A673 (cell line): ENCODE data around the gene KCNK15. TPM values are rescaled to one million over a fixed set of nuclear protein-coding genes. Genes with fewer than 3 reads are reported as not detected.

Experiments used
- BruUV-seq: library from RNA; stranded (reverse); fragments of 400-500 nt; replicated peaks from 2 replicates; lab custom pipeline; 2021; lab: Mats Ljungman, UMichigan
- CTCF ChIA-PET: fragments of 300-600 bp; sonication (Branson Sonifier 250); formaldehyde crosslinking; loops from one replicate; lab custom pipeline; 2022; ENCODE audit warnings: antibody characterized with exemption; lab: Charles Lee
- POLR2A ChIA-PET: fragments of 300-600 bp; sonication (Branson Sonifier 250); formaldehyde crosslinking; loops from one replicate; lab custom pipeline; 2022; ENCODE audit warnings: antibody characterized with exemption; ENCODE audit not compliant: low non-redundant PET; lab: Charles Lee
- DNase-seq: peaks from one replicate; pipeline ENCODE4 v3.0.0-alpha.2; 2015; ENCODE audit warnings: low spot score
- H3K27ac ChIP-seq: fragments of 200-600 bp; sonication (generic); 2 replicates; pipeline ENCODE4 v1.5.1; 2016; ENCODE audit warnings: mixed run types, low read depth, mild to moderate bottlenecking, mixed read lengths, antibody characterized with exemption, low read length; ENCODE audit not compliant: poor library complexity, severe bottlenecking
- H3K27me3 ChIP-seq: fragments of 200-600 bp; sonication (generic); replicated peaks from 2 replicates; pipeline ENCODE4 v1.6.1; 2017; ENCODE audit warnings: mixed run types, low read depth, mild to moderate bottlenecking, mixed read lengths, antibody characterized with exemption, low read length; ENCODE audit not compliant: insufficient read depth, poor library complexity
- H3K36me3 ChIP-seq: fragments of 200-600 bp; sonication (generic); 2 replicates; pipeline ENCODE4 v1.6.1; 2016; ENCODE audit warnings: mixed run types, mild to moderate bottlenecking, mixed read lengths, antibody characterized with exemption, low read length; ENCODE audit not compliant: insufficient read depth, poor library complexity, severe bottlenecking
- H3K4me1 ChIP-seq: fragments of 200-600 bp; sonication (generic); 2 replicates; pipeline ENCODE4 v1.6.1; 2017; ENCODE audit warnings: mixed run types, mild to moderate bottlenecking, mixed read lengths, antibody characterized with exemption, low read length; ENCODE audit not compliant: insufficient read depth, poor library complexity, severe bottlenecking
- H3K4me3 ChIP-seq: fragments of 200-600 bp; sonication (generic); 2 replicates; pipeline ENCODE4 v1.5.1; 2016; ENCODE audit warnings: low read depth, mixed run types, mild to moderate bottlenecking, mixed read lengths, low read length; ENCODE audit not compliant: poor library complexity, severe bottlenecking
- H3K9me3 ChIP-seq: fragments of 200-600 bp; sonication (generic); 2 replicates; pipeline ENCODE4 v1.6.1; 2016; ENCODE audit warnings: mixed run types, low read depth, mild to moderate bottlenecking, mixed read lengths, antibody characterized with exemption, low read length; ENCODE audit not compliant: poor library complexity, severe bottlenecking
- EZH2 ChIP-seq: fragments of 200-600 bp; sonication (generic); IDR thresholded peaks from 2 replicates; pipeline ENCODE4 v1.6.1; 2017; ENCODE audit warnings: borderline replicate concordance, low read depth, mild to moderate bottlenecking, mixed read lengths, antibody characterized with exemption, low read length; ENCODE audit not compliant: poor library complexity, severe bottlenecking
- intact Hi-C: fragments of 100-400 bp; cut with micrococcal nuclease; formaldehyde crosslinking; loops from one replicate; pipeline ENCODE4 v1.10.0; 2022; ENCODE audit not compliant: unreplicated experiment
- total RNA-seq: library from RNA; stranded (reverse); gene quantifications from 2 replicates; pipeline ENCODE4 v1.2.3, GENCODE V29; 2021
- TF ChIP-seq, protein P1 (sequence below): fragments of 300-800, 200-600 bp; sonication (generic); conservative IDR thresholded peaks from 2 replicates; pipeline ENCODE4 v1.5.1; 2017; ENCODE audit warnings: low read depth, mild to moderate bottlenecking, antibody characterized with exemption, low read length, moderate library complexity, mixed read lengths

The KCNK15 gene
- total RNA-seq, 1 experiment from 2014 or later: not detected

DNA sequence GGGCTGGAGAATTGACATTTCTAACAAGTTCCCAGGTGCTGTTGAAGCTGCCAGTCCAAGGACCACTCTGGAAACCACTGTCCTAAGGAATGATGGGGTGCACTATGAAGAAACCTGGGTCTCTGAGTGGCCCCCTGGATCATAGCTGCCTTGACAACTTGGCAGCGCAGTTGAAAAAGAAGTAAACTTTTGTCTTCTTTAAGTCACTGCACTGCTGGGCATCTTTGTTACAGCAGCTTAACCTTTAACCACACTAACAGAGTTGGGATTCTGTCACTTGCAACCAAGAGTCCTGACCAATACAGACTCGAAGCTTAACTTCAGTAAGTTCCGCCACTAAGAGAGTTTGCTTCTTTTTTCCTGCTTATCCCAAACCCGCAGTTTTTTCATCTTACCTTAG is 8.5 kb upstream of the KCNK15 start:
- TF ChIP-seq, protein P1, sequence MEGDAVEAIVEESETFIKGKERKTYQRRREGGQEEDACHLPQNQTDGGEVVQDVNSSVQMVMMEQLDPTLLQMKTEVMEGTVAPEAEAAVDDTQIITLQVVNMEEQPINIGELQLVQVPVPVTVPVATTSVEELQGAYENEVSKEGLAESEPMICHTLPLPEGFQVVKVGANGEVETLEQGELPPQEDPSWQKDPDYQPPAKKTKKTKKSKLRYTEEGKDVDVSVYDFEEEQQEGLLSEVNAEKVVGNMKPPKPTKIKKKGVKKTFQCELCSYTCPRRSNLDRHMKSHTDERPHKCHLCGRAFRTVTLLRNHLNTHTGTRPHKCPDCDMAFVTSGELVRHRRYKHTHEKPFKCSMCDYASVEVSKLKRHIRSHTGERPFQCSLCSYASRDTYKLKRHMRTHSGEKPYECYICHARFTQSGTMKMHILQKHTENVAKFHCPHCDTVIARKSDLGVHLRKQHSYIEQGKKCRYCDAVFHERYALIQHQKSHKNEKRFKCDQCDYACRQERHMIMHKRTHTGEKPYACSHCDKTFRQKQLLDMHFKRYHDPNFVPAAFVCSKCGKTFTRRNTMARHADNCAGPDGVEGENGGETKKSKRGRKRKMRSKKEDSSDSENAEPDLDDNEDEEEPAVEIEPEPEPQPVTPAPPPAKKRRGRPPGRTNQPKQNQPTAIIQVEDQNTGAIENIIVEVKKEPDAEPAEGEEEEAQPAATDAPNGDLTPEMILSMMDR: no peak
- no peak for TF ChIP-seq EZH2
- POLR2A ChIA-PET: no interaction called here
- H3K27me3 ChIP-seq: no peaks in the 10 kb centered on the region
- BruUV-seq: no TSS peak
- DNase-seq: no peak
- H3K9me3 ChIP-seq: no peaks in the 10 kb centered on the region
- H3K36me3 ChIP-seq: no peaks in the 10 kb centered on the region
- no peak overlapping the region for H3K4me3 ChIP-seq
- intact Hi-C loops: loop anchor here (10.0 kb wide), 1 partner anchor 522 kb away; the partner anchor contains the start of gene OSER1
- no peak overlapping the region for H3K27ac ChIP-seq
- CTCF ChIA-PET: interaction anchor here (1.4 kb wide), 1 partner anchor 10 kb away, joined by 3 read pairs; no protein-coding TSS in a partner anchor
- H3K4me1 ChIP-seq: peaks cover 12% of the 10 kb centered on the region

DNA sequence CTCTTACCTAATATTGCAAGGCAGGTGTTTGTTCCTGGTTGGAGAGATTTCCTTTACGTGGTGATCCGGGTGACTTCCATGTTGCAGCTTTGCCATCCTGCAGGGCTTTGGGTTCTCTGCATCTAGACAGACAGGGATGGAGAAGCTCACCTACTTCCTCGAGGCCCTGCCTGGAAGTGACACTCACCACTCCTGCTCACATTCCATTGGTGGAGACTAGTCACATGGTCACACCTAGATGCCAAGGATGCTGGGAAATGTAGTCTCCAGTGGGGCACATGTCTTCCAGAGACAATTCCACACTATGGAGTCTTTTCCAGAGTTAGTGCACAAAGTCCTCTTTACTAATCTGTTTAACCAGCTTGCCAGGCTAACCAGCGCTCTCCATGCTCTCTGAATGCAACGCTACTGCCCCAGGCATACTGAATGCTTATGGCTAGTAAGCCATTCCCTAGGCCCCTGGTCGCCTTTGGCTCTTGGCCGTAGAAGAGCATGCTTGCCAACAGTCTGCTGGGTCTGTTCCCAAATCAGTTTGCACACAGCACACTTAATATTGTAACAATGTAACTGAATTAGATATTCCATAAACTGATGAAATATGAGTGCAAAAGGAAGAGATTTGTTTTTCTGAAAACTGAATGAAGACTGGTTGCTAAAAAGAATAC is 6.7 kb upstream of the KCNK15 start:
- H3K27ac ChIP-seq: no peak overlapping the region
- no peaks in the 10 kb centered on the region for H3K27me3 ChIP-seq
- intact Hi-C loops: loop anchor here (10.0 kb wide), 1 partner anchor 524 kb away; the partner anchor contains the start of gene OSER1
- BruUV-seq: no TSS peak
- no peak for TF ChIP-seq EZH2
- TF ChIP-seq, protein P1: no peak
- peak; percentile 78 for DNase-seq
- no peaks in the 10 kb centered on the region for H3K36me3 ChIP-seq
- no peak overlapping the region for H3K4me3 ChIP-seq
- CTCF ChIA-PET: no interaction called here
- POLR2A ChIA-PET: no interaction called here
- peaks cover 12% of the 10 kb centered on the region for H3K4me1 ChIP-seq
- H3K9me3 ChIP-seq: no peaks in the 10 kb centered on the region

GRCh38 chr20:44739942-44740341 is 5.7 kb upstream of the KCNK15 start:
- Histone ChIP-seq H3K27me3 (no peaks in the 10 kb centered on the region), H3K9me3 (no peaks in the 10 kb centered on the region), H3K4me3 (no peak overlapping the region), H3K4me1 (peaks cover 12% of the 10 kb centered on the region), H3K27ac (no peak overlapping the region), H3K36me3 (no peaks in the 10 kb centered on the region)
- no peak for DNase-seq
- ChIA-PET POLR2A (no interaction called here), CTCF (no interaction called here)
- BruUV-seq: no TSS peak
- TF ChIP-seq, protein P1: no peak
- TF ChIP-seq EZH2: no peak
- intact Hi-C loops: loop anchor here (10.0 kb wide), 1 partner anchor 525 kb away; the partner anchor contains the start of gene OSER1
